SU-DHL-6 (cell line): ENCODE results near the gene APC2.

ENCODE experiments used
- EZH2phosphoT487 ChIP-seq: fragments of 200-600 bp; sonication (generic), shearing (Covaris generic); conservative IDR thresholded peaks from 2 replicates; pipeline ENCODE4 v1.6.1; 2018; ENCODE audit warnings: mild to moderate bottlenecking, antibody characterized with exemption, low read length, moderate library complexity, mixed read lengths
- TF ChIP-seq, protein P1 (sequence below): fragments of 200-600 bp; sonication (generic); IDR thresholded peaks from one replicate; pipeline ENCODE4 v1.5.1; 2017; ENCODE audit warnings: antibody characterized with exemption, mild to moderate bottlenecking, low read length, moderate library complexity; ENCODE audit not compliant: insufficient read depth, poor library complexity, severe bottlenecking

DNA sequence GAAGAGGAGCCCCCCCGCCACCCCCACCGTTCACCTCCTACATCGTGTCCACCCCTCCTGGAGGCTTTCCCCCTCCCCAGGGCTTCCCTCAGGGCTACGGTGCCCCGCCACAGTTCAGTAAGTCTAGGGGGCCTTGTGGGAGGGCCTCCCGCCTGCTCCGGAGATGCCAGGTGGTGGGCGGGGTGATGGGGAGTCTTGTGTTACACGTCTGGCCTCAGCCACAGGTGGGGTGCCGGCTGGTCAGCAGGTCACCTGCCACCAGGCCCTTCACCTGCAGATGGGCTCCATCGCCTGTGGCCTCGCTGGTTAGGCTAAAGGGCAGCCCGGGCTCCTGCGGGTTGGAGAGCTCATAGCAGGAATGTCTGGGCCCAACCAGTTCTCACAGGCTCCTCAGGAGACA lies 19.7 kb upstream of the APC2 start:
- TF ChIP-seq, protein P1, sequence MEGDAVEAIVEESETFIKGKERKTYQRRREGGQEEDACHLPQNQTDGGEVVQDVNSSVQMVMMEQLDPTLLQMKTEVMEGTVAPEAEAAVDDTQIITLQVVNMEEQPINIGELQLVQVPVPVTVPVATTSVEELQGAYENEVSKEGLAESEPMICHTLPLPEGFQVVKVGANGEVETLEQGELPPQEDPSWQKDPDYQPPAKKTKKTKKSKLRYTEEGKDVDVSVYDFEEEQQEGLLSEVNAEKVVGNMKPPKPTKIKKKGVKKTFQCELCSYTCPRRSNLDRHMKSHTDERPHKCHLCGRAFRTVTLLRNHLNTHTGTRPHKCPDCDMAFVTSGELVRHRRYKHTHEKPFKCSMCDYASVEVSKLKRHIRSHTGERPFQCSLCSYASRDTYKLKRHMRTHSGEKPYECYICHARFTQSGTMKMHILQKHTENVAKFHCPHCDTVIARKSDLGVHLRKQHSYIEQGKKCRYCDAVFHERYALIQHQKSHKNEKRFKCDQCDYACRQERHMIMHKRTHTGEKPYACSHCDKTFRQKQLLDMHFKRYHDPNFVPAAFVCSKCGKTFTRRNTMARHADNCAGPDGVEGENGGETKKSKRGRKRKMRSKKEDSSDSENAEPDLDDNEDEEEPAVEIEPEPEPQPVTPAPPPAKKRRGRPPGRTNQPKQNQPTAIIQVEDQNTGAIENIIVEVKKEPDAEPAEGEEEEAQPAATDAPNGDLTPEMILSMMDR = no peak
- TF ChIP-seq EZH2phosphoT487 = no peak
